DMS 273 (cell line): ENCODE results near the gene PSME3.
"Not testable (repeated sequence)": the region's sequence is repeated elsewhere in the genome, so short reads cannot be mapped to it uniquely, and the experiment has no call there.

Experiments
- DNase-seq: peaks from one replicate; lab custom pipeline; 2025; ENCODE audit not compliant: unreplicated experiment; lab: John Stamatoyannopoulos, UW

PSME3 gene

GRCh38 chr17:42873932-42874695 lies 40.9 kb downstream of the PSME3 start:
- DNase-seq = not testable (repeated sequence)

GRCh38 chr17:42877037-42877436 lies 43.8 kb downstream of the PSME3 start:
- no peak for DNase-seq

- DNase-seq = peak; percentile 30
These were observed 45.1 kb downstream of the PSME3 start for GRCh38 chr17:42878123-42878880.

GRCh38 chr17:42878924-42879595 lies 45.9 kb downstream of the PSME3 start:
- DNase-seq = no peak

- no peak for DNase-seq
These were observed 46.4 kb downstream of the PSME3 start for GRCh38 chr17:42879596-42879985.

- no peak for DNase-seq
These were observed 47.6 kb downstream of the PSME3 start for GRCh38 chr17:42880776-42881310.

- DNase-seq = not testable (repeated sequence)
These were observed 48.5 kb downstream of the PSME3 start for GRCh38 chr17:42881706-42882105.

- no peak for DNase-seq
These were observed 49.0 kb downstream of the PSME3 start for GRCh38 chr17:42882166-42882565.

- DNase-seq = no peak
These were observed 50.8 kb downstream of the PSME3 start for GRCh38 chr17:42883802-42884558.

GRCh38 chr17:42885806-42886205 lies 52.6 kb downstream of the PSME3 start:
- DNase-seq = not testable (repeated sequence)

GRCh38 chr17:42886283-42887176 lies 53.3 kb downstream of the PSME3 start:
- no peak for DNase-seq

GRCh38 chr17:42889809-42890208 lies 56.6 kb downstream of the PSME3 start:
- no peak for DNase-seq

- DNase-seq = peak; percentile 26
These were observed 58.4 kb downstream of the PSME3 start for GRCh38 chr17:42891539-42892152.

- DNase-seq = no peak
These were observed 60.2 kb downstream of the PSME3 start for GRCh38 chr17:42893359-42893758.
